ENCODE results near the gene OPN3. TPM values are rescaled to one million over a fixed set of nuclear protein-coding genes. Genes with fewer than 3 reads are reported as not detected.

OPN3 gene
- total RNA-seq: 8.5 TPM

GRCh38 chr1:241640149-241640866 lies at the start of gene OPN3, which contains the start of gene CHML:
Gene OPN3, minus strand, starts transcription at chr1:241640369. Its CDS starts 115 bp downstream, at chr1:241640254.
Gene CHML, minus strand, starts transcription at chr1:241640369. Its CDS starts 4,603 bp downstream, at chr1:241635766.

GRCh38 chr1:241652012-241652411 lies 11.8 kb upstream of the OPN3 start, which contains the start of gene WDR64:
Gene WDR64, plus strand, starts transcription at chr1:241652281. Its CDS starts 204 bp downstream, at chr1:241652485.

Other genes starting within 250 kb of the OPN3 start
- 74.5 TPM for gene FH, start 120.6 kb downstream of the OPN3 start, total RNA-seq
- gene KMO, start 108.0 kb downstream of the OPN3 start, total RNA-seq: 1.6 TPM
- 67.0 TPM for gene CHML, start within 50 bp of the OPN3 start, total RNA-seq
- gene WDR64, start 11.9 kb upstream of the OPN3 start, total RNA-seq: not detected
- 5.0 TPM for gene EXO1, start 207.8 kb upstream of the OPN3 start, total RNA-seq